ENCODE results near the gene TEC.
"Not testable (repeated sequence)": the region's sequence is repeated elsewhere in the genome, so short reads cannot be mapped to it uniquely, and the experiment has no call there.

Gene TEC

GRCh38 chr4:48169636-48170035 lies 100.0 kb downstream of the TEC start:
- CTCF ChIA-PET: no interaction called here
- POLR2A ChIA-PET (ENCODE audit: low non-redundant PET): no interaction called here
- H3K27ac ChIP-seq: no peak overlapping the region
- no peak for DNase-seq (ENCODE audit: low spot score)
- no peak for TF ChIP-seq CTCF (conservative IDR thresholded peaks at IDR 0.05; ENCODE audit: low read depth)

- DNase-seq (ENCODE audit: low spot score): no peak
- no peak for TF ChIP-seq CTCF (conservative IDR thresholded peaks at IDR 0.05; ENCODE audit: low read depth)
- ChIA-PET POLR2A (ENCODE audit: low non-redundant PET) (no interaction called here), CTCF (no interaction called here)
- H3K27ac ChIP-seq: no peak overlapping the region
These were observed 101.9 kb downstream of the TEC start for GRCh38 chr4:48167538-48168263.

GRCh38 chr4:48164561-48164960 lies 105.1 kb downstream of the TEC start:
- CTCF ChIA-PET: interaction anchor here (0.6 kb wide), 1 partner anchor 144 kb away, joined by 3 read pairs; no protein-coding TSS in a partner anchor
- H3K27ac ChIP-seq; DNase-seq (ENCODE audit: low spot score); POLR2A ChIA-PET (ENCODE audit: low non-redundant PET): not testable (repeated sequence)

- no peak overlapping the region for H3K27ac ChIP-seq
- ChIA-PET POLR2A (ENCODE audit: low non-redundant PET) (no interaction called here), CTCF (interaction anchor here (0.6 kb wide), 1 partner anchor 145 kb away, joined by 3 read pairs; no protein-coding TSS in a partner anchor)
- DNase-seq (ENCODE audit: low spot score): no peak
- TF ChIP-seq CTCF (conservative IDR thresholded peaks at IDR 0.05; ENCODE audit: low read depth): no peak
These were observed 105.9 kb downstream of the TEC start for GRCh38 chr4:48163746-48164145.

GRCh38 chr4:48162162-48162561 lies 107.5 kb downstream of the TEC start:
- CTCF ChIA-PET: no interaction called here
- no peak for TF ChIP-seq CTCF (conservative IDR thresholded peaks at IDR 0.05; ENCODE audit: low read depth)
- no peak for DNase-seq (ENCODE audit: low spot score)
- no peak overlapping the region for H3K27ac ChIP-seq
- POLR2A ChIA-PET (ENCODE audit: low non-redundant PET): no interaction called here

GRCh38 chr4:48157271-48157670 lies 112.4 kb downstream of the TEC start:
- ChIA-PET POLR2A (ENCODE audit: low non-redundant PET) (no interaction called here), CTCF (no interaction called here)
- no peak overlapping the region for H3K27ac ChIP-seq
- DNase-seq (ENCODE audit: low spot score): no peak
- no peak for TF ChIP-seq CTCF (conservative IDR thresholded peaks at IDR 0.05; ENCODE audit: low read depth)

GRCh38 chr4:48156423-48156822 lies 113.2 kb downstream of the TEC start:
- ChIA-PET POLR2A (ENCODE audit: low non-redundant PET) (no interaction called here), CTCF (no interaction called here)
- H3K27ac ChIP-seq: no peak overlapping the region
- no peak for TF ChIP-seq CTCF (conservative IDR thresholded peaks at IDR 0.05; ENCODE audit: low read depth)
- DNase-seq (ENCODE audit: low spot score): no peak

All from RWPE1 (cell line).